GM18526 (cell line): ENCODE measurements around the gene DEPDC4.

Source experiments
- POLR2A ChIP-seq: IDR thresholded peaks from 3 replicates; pipeline ENCODE4 v1.6.1; 2011; ENCODE audit not compliant: insufficient read length; ENCODE audit errors: extremely low read depth

The DEPDC4 gene

GRCh38 chr12:100265732-100266584 is 921 bp downstream of the DEPDC4 start:
- TF ChIP-seq POLR2A, result no peak

DNA sequence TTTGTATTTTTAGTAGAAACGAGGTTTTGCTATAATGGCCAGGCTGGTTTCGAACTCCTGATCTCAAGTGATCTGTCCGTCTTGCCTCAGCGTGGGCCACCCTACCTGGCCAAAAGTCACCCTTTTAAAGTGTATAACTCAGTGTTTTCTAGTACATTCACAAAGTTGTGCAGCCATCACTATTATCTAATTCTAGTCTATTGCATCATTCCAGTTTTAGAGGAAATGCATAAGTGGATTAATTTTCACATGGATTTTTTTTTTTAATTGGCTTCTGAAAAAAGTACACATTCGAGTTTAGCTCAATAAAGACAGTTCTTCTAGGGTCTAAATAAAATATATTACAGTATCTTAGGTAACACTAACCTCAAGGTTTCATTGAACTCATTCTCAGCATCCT is 3.7 kb downstream of the DEPDC4 start:
- TF ChIP-seq POLR2A, result no peak

DNA sequence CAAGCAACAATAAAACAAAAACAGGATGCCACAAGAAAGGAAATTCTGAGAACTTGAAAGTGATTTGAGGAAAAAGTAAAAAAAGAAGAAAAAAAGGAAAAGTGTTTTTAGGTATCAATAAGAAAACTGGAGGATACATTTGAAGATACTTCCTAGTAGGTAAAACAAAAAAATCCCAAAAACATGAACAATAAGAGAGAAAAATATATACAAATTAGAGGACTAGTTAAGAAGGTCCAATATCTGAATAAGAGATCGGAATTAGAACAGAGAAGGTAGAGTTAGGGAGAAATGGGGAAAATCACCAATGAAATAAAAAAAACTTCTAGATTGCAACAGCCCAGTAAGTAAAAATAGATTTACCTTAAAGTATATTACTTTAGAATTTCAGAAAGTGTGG is 8.8 kb downstream of the DEPDC4 start:
- TF ChIP-seq POLR2A, result no peak

- no peak for TF ChIP-seq POLR2A
Measured at GRCh38 chr12:100254876-100255275, 12.0 kb downstream of the DEPDC4 start.

- no peak for TF ChIP-seq POLR2A
Measured at GRCh38 chr12:100253437-100253836, 13.4 kb downstream of the DEPDC4 start.

- no peak for TF ChIP-seq POLR2A
Measured at GRCh38 chr12:100251917-100252316, 15.0 kb downstream of the DEPDC4 start.

GRCh38 chr12:100249941-100250340 is 16.9 kb downstream of the DEPDC4 start:
- no peak for TF ChIP-seq POLR2A

- no peak for TF ChIP-seq POLR2A
Measured at GRCh38 chr12:100248886-100249285, 18.0 kb downstream of the DEPDC4 start.

DNA sequence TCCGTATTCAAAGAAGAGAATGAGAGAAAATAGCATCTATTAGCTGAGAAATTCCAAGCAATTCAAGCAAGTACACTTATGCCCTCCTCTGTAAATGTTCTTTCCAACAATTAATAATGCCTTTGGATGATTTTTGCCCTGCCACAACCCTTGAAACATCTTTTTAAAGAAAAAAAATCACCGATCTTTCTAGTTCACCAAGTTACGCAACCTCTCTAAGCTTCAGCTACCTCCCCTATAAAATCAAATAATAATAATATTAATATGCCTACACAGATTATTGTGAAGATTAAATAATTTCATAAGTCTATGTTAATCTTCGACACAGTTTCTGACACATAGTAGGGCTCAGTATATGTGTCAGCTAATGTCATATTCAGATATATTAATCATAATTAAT is 19.1 kb downstream of the DEPDC4 start:
- no peak for TF ChIP-seq POLR2A

GRCh38 chr12:100243137-100243536 is 23.7 kb downstream of the DEPDC4 start:
- TF ChIP-seq POLR2A, result no peak

DNA sequence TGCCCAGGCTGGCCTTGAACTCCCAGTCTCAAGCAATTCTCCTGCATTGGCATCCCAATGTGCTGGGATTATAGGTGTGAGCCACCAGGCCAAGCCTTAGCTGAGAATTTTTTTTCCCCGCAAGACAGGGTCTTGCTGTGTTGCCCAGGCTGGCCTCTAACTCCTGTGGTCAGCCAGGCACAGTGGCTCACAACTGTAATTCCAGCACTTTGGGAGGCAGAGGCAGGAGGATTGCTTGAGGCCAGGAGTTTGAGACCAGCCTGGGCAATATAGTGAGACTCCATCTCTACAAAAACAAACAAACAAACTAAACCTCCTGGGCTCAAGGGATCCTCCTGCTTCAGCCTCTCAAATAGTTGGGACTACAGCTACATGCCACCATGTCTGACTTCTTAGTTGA is 27.3 kb downstream of the DEPDC4 start:
- TF ChIP-seq POLR2A, result no peak

DNA sequence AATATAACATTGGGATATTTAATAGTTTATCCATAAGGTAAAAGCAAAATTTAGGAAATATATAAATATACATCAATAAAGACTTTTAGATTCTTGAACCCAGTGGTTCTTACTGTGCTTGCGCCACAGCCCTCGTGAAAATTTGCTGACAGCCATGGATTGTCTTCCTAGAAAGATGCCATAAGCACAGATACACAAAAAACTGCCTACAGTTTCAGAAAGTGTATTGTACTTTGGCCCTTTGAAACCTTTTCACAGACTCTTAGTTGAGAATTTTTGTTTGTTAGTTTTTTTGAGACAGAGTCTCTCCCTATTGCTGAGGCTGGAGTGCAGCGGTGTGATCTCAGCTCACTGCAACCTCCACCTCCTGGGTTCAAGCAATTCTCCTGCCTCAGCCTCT is 28.1 kb downstream of the DEPDC4 start:
- TF ChIP-seq POLR2A, result no peak

GRCh38 chr12:100234591-100235304 is 32.1 kb downstream of the DEPDC4 start:
- TF ChIP-seq POLR2A, result no peak

DNA sequence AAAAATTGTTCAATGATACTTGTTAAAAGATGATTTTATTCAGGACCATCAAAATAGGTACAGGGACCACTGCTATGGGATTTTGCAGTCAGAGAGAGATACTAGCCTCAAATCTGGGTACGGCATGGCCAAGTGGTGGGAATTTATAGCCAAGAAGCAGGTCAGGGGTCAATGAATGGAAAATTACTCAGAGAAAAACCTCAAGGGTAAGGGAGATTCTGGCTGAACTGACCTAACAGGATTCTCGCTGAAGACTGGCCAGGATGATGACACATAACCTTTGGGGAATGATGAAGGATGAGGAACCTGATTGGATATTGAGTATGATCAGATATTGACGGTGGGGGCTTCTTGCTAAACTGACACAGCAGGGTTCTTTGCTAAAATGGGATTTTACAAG is 32.7 kb downstream of the DEPDC4 start:
- TF ChIP-seq POLR2A, result no peak

GRCh38 chr12:100229876-100230275 is 37.0 kb downstream of the DEPDC4 start:
- no peak for TF ChIP-seq POLR2A

DNA sequence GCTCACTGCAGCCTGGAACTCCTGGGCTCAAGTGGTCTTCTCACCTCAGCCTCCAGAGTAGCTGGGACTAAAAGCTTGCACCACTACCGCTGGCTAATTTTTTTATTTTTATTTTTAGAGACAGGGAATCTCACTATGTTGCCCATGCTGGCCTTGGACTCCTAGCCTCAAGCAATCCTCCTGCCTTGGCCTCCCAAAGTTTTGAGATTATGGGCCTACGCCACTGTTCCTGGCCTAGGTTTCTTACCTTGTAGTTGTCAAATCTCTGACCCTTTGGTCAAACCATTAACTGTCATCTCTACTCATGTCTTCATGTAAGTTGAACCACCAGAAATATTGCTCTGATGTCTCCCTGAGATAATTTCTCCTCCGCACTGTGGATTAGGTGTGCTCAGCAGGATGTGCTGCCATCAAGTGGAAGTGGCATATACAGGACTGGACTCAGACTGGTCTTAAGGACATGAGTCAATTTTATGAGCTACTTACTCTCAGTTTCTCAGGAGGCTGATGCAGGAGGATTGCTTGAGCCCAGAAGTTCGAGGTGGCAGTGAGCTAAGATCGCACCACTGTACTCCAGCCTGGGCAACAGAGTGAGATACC is 37.7 kb downstream of the DEPDC4 start:
- TF ChIP-seq POLR2A, result no peak

GRCh38 chr12:100225491-100225890 is 41.4 kb downstream of the DEPDC4 start:
- TF ChIP-seq POLR2A, result no peak

- TF ChIP-seq POLR2A, result no peak
Measured at GRCh38 chr12:100221523-100221922, 45.4 kb downstream of the DEPDC4 start.
